GM10847 (cell line): Measurements from ENCODE around the gene RPUSD4.

ENCODE experiments used
- POLR2A ChIP-seq: IDR thresholded peaks from 2 replicates; pipeline ENCODE4 v1.6.1; 2011; ENCODE audit not compliant: insufficient read length; ENCODE audit errors: extremely low read depth

RPUSD4 gene

GRCh38 chr11:126216526-126217305, 5.3 kb upstream of the RPUSD4 start:
- no peak for TF ChIP-seq POLR2A

GRCh38 chr11:126214841-126215240, 3.4 kb upstream of the RPUSD4 start:
- no peak for TF ChIP-seq POLR2A

GRCh38 chr11:126214441-126214840, 3.0 kb upstream of the RPUSD4 start:
- no peak for TF ChIP-seq POLR2A

- no peak for TF ChIP-seq POLR2A
These were observed 725 bp upstream of the RPUSD4 start for GRCh38 chr11:126212089-126212660.

- no peak for TF ChIP-seq POLR2A
These were observed 597 bp downstream of the RPUSD4 start for GRCh38 chr11:126210871-126211235.

- no peak for TF ChIP-seq POLR2A
These were observed 3.6 kb downstream of the RPUSD4 start for GRCh38 chr11:126207896-126208295.

- no peak for TF ChIP-seq POLR2A
These were observed 6.1 kb downstream of the RPUSD4 start for GRCh38 chr11:126205359-126205758.

GRCh38 chr11:126202646-126203359, 8.6 kb downstream of the RPUSD4 start:
- TF ChIP-seq POLR2A, result no peak

- TF ChIP-seq POLR2A, result no peak
These were observed 12.8 kb downstream of the RPUSD4 start for GRCh38 chr11:126198648-126199047.

GRCh38 chr11:126197277-126197939, 14.0 kb downstream of the RPUSD4 start:
- no peak for TF ChIP-seq POLR2A

GRCh38 chr11:126195119-126195518, 16.3 kb downstream of the RPUSD4 start:
- no peak for TF ChIP-seq POLR2A

GRCh38 chr11:126194121-126194543, 17.3 kb downstream of the RPUSD4 start:
- TF ChIP-seq POLR2A, result no peak

- TF ChIP-seq POLR2A, result no peak
These were observed 18.4 kb downstream of the RPUSD4 start for GRCh38 chr11:126193038-126193478.

GRCh38 chr11:126192361-126192760, 19.1 kb downstream of the RPUSD4 start:
- no peak for TF ChIP-seq POLR2A

GRCh38 chr11:126191379-126192073, 19.9 kb downstream of the RPUSD4 start:
- TF ChIP-seq POLR2A, result no peak
